ENCODE measurements around the gene ELMOD3.
"Not testable (repeated sequence)": the region's sequence is repeated elsewhere in the genome, so short reads cannot be mapped to it uniquely, and the experiment has no call there.

ELMOD3 gene

DNA sequence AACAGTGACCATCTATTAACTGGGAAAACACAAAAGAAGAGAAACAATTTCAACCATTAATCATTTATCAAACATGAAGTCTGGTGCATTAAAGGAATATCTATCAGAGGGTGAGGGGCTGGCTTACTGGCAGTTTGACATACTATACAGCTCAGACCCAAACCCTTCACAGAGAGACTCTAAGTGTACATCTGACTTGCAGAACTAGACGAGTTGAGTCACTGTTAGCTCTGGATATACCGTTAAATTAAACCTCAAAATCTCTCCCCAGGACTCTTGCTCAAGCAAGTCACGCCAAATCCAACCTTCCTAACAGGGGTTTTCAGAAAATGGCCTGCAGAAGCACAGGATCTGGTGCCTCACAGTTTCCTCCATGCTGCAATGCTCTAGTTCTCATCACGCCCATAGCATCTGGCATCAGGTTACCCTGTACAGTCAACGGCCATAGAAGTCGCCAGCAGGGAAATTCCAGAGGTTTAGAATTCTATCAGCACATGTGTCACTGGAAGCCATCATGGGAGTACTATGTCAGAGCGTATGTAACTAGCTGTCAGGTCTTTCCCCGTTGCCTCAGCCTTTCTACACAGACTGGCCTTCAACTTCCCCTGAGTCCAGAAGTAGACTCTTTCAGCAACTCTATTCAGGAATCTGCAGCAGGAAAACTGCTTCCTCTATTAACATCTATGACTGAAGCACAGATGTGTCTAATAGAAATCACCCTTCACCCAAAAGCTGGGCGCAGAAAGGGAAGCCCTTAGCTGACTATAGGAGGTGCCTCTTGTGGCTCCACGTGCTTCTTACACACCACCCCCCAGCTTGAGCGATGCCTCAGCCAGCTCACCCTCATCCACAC is 36.1 kb upstream of the ELMOD3 start:
- H3K4me1 ChIP-seq (ENCODE audit: control insufficient read depth, insufficient read depth, low read length): no peaks in the 10 kb centered on the region
- no CpG with 5 or more reads among the region's 11 CpGs for whole genome bisulfite sequencing (ENCODE audit: insufficient coverage, insufficient read length)
- H3K27me3 ChIP-seq (ENCODE audit: control insufficient read depth, insufficient read depth, low read length): no peaks in the 10 kb centered on the region
- no peak for DNase-seq (ENCODE audit: low read depth, low spot score)
- no peak overlapping the region for H3K4me3 ChIP-seq (ENCODE audit: low read length)
- H3K9me3 ChIP-seq (ENCODE audit: control insufficient read depth, insufficient read depth, low read length): no peaks in the 10 kb centered on the region
- H3K27ac ChIP-seq (ENCODE audit: low read length): no peak overlapping the region
- H3K36me3 ChIP-seq (ENCODE audit: control insufficient read depth, insufficient read depth, low read length): no peaks in the 10 kb centered on the region; the same call in 1 of the 2 replicates

DNA sequence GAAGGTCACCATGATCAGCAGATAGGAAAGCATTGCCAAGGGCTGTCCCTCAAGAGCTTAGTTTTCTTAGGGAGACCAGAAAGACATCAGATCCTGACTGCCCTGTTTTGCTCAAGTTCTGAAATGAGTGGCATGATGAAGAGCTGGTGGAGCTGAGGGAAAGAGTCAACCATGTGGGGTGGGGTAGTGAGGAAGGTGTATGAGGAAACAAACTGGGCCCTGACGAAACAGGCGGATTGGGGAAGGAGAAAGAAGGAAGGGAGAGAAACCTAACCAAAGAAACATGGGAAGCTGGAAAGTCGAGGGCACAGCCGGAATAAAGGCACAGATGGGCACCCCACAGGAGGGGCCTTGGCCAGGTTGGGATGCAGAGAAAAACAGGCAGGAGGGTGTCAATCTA is 34.8 kb upstream of the ELMOD3 start:
- DNase-seq (ENCODE audit: low read depth, low spot score): no peak
- Histone ChIP-seq H3K27me3 (ENCODE audit: control insufficient read depth, insufficient read depth, low read length) (no peaks in the 10 kb centered on the region), H3K9me3 (ENCODE audit: control insufficient read depth, insufficient read depth, low read length) (no peaks in the 10 kb centered on the region), H3K27ac (ENCODE audit: low read length) (no peak overlapping the region), H3K4me1 (ENCODE audit: control insufficient read depth, insufficient read depth, low read length) (no peaks in the 10 kb centered on the region), H3K36me3 (ENCODE audit: control insufficient read depth, insufficient read depth, low read length) (peaks cover 7% of the 10 kb centered on the region; the same call in 1 of the 2 replicates), H3K4me3 (ENCODE audit: low read length) (no peak overlapping the region)
- WGBS (ENCODE audit: insufficient coverage, insufficient read length): no CpG with 5 or more reads among the region's 4 CpGs

DNA sequence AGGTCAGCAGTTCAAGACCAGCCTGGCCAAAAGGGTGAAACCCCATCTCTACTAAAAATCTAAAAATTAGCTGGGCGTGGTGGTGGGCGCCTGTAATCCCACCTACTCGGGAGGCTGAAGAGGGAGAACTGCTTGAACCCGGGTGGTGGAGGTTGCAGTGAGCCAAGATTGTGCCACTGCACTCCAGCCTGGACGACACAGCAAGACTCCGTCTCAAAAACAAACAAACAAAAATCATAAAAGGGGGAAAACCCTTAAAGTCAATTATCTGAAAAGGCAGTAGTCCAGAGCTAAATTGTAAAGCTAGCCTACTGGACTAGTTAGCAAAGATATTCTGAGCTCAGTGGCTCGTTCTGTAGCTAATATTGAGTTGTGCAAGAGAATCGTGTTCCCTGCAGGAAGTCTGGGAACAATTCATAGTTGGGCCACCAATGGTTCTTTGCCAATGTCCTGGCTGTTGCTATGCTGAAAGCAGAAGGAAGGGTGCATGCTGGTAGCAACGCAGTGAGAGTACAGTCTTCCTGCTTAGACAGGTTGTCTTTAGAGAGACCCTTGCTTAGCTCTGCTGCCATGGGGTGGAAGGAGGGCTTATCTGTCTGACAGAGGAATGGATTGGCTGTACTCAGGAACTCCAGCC is 31.1 kb upstream of the ELMOD3 start:
- peaks cover 7% of the 10 kb centered on the region; the same call in 1 of the 2 replicates for H3K36me3 ChIP-seq (ENCODE audit: control insufficient read depth, insufficient read depth, low read length)
- no peak for DNase-seq (ENCODE audit: low read depth, low spot score)
- no peaks in the 10 kb centered on the region for H3K9me3 ChIP-seq (ENCODE audit: control insufficient read depth, insufficient read depth, low read length)
- H3K4me1 ChIP-seq (ENCODE audit: control insufficient read depth, insufficient read depth, low read length): no peaks in the 10 kb centered on the region
- no peak overlapping the region for H3K27ac ChIP-seq (ENCODE audit: low read length)
- no peak overlapping the region for H3K4me3 ChIP-seq (ENCODE audit: low read length)
- WGBS (ENCODE audit: insufficient coverage, insufficient read length): no CpG with 5 or more reads among the region's 9 CpGs
- H3K27me3 ChIP-seq (ENCODE audit: control insufficient read depth, insufficient read depth, low read length): no peaks in the 10 kb centered on the region

- H3K27ac ChIP-seq (ENCODE audit: low read length); H3K4me1 ChIP-seq (ENCODE audit: control insufficient read depth, insufficient read depth, low read length); H3K4me3 ChIP-seq (ENCODE audit: low read length); DNase-seq (ENCODE audit: low read depth, low spot score); H3K9me3 ChIP-seq (ENCODE audit: control insufficient read depth, insufficient read depth, low read length); H3K36me3 ChIP-seq (ENCODE audit: control insufficient read depth, insufficient read depth, low read length); H3K27me3 ChIP-seq (ENCODE audit: control insufficient read depth, insufficient read depth, low read length): not testable (repeated sequence)
- WGBS (ENCODE audit: insufficient coverage, insufficient read length): no CpG with 5 or more reads among the region's 11 CpGs
Observed at GRCh38 chr2:85323988-85324367, 30.6 kb upstream of the ELMOD3 start.

DNA sequence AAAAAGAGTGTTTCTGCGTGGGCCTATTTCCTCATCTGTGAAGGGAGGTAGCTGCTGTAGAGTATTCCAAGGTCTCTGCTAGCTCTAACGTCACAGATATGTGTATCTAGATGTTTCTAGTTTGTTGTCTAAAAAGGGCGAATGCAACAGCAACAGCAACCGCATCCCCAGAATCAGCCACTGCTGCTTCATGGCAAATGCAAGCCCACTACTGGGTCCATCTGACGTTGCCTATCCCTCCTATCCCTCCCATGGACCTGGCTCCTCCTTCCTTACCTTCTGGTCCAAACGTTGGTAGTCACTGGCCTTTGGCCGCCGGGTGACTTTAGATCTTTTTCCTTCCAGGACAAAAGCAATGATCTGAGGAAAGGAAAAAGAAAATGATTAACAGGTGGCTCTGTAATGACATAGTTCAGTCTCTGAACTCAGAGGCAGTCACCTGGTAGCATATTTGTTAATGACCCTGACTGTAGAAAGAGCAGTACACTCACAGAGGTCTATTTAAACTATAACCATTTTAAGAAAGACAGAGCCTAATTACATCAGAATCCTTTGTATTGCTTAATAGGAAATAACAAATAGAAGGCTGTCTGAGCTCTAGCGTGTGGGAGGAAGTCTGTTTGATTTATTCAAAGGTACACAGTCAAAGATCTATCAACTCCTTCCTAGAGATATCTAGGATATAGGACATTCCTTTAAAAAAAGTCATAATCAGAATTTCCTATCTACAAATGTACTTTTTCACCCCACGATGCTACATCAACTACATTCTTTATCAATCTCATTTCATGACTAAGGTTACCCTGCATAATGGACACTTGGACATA is 29.7 kb upstream of the ELMOD3 start:
- H3K9me3 ChIP-seq (ENCODE audit: control insufficient read depth, insufficient read depth, low read length): no peaks in the 10 kb centered on the region
- H3K4me1 ChIP-seq (ENCODE audit: control insufficient read depth, insufficient read depth, low read length): no peaks in the 10 kb centered on the region
- WGBS (ENCODE audit: insufficient coverage, insufficient read length): 100% methylated on average over 1 of the region's 10 CpGs
- no peak for DNase-seq (ENCODE audit: low read depth, low spot score)
- peaks cover 7% of the 10 kb centered on the region; the same call in 1 of the 2 replicates for H3K36me3 ChIP-seq (ENCODE audit: control insufficient read depth, insufficient read depth, low read length)
- H3K27me3 ChIP-seq (ENCODE audit: control insufficient read depth, insufficient read depth, low read length): no peaks in the 10 kb centered on the region
- no peak overlapping the region for H3K27ac ChIP-seq (ENCODE audit: low read length)
- no peak overlapping the region for H3K4me3 ChIP-seq (ENCODE audit: low read length)

- no peak overlapping the region for H3K27ac ChIP-seq (ENCODE audit: low read length)
- no peak overlapping the region for H3K4me3 ChIP-seq (ENCODE audit: low read length)
- no peaks in the 10 kb centered on the region for H3K27me3 ChIP-seq (ENCODE audit: control insufficient read depth, insufficient read depth, low read length)
- no peaks in the 10 kb centered on the region for H3K4me1 ChIP-seq (ENCODE audit: control insufficient read depth, insufficient read depth, low read length)
- no CpG with 5 or more reads among the region's 9 CpGs for WGBS (ENCODE audit: insufficient coverage, insufficient read length)
- peaks cover 7% of the 10 kb centered on the region; the same call in 1 of the 2 replicates for H3K36me3 ChIP-seq (ENCODE audit: control insufficient read depth, insufficient read depth, low read length)
- no peak for DNase-seq (ENCODE audit: low read depth, low spot score)
- H3K9me3 ChIP-seq (ENCODE audit: control insufficient read depth, insufficient read depth, low read length): no peaks in the 10 kb centered on the region
Observed at GRCh38 chr2:85325466-85325811, 29.1 kb upstream of the ELMOD3 start.

DNA sequence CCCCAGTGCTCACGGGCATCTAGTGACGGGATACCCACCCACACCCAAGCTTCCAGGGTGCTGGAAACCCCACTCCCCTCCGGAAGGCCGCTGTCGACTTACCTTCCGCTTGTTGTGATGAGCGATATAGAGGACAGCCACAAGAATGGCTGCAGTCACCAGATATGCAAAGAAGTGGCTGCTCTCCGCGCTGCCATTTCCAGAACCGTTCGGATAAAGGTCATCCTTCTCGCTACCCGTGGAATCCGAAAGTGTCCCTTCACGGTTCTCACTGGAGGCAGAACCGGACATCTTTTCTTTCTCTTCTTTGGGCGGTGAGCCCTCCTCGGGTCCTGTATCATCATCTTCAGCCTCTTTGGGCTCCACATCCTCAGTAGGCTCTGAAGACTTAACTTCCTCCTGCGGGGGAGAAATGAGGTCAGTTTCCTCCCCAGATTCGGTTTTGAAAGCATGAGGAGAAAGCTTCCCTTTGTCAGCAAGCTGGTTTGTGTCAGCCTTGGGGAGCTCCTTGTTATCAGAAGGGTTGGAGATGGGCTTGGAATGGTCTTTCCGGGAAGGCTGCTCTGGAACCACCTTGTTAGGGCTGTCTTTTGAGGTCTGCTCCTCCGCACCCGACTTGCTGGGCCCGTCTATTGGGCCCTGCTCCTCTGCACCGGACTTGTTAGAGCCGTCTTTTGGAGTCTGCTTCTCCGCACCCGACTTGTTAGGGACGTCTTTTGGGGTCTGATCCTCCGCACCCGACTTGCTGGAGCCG is 28.0 kb upstream of the ELMOD3 start:
- Histone ChIP-seq H3K4me3 (ENCODE audit: low read length) (peak overlapping the region; percentile 60; the same call in 1 of the 2 replicates), H3K36me3 (ENCODE audit: control insufficient read depth, insufficient read depth, low read length) (peaks cover 7% of the 10 kb centered on the region; the same call in 1 of the 2 replicates), H3K9me3 (ENCODE audit: control insufficient read depth, insufficient read depth, low read length) (no peaks in the 10 kb centered on the region), H3K27ac (ENCODE audit: low read length) (no peak overlapping the region), H3K4me1 (ENCODE audit: control insufficient read depth, insufficient read depth, low read length) (no peaks in the 10 kb centered on the region), H3K27me3 (ENCODE audit: control insufficient read depth, insufficient read depth, low read length) (no peaks in the 10 kb centered on the region)
- no CpG with 5 or more reads among the region's 32 CpGs for WGBS (ENCODE audit: insufficient coverage, insufficient read length)
- DNase-seq (ENCODE audit: low read depth, low spot score): no peak

- peak overlapping the region; percentile 60 for H3K4me3 ChIP-seq (ENCODE audit: low read length)
- no peaks in the 10 kb centered on the region for H3K4me1 ChIP-seq (ENCODE audit: control insufficient read depth, insufficient read depth, low read length)
- H3K9me3 ChIP-seq (ENCODE audit: control insufficient read depth, insufficient read depth, low read length): no peaks in the 10 kb centered on the region
- H3K27me3 ChIP-seq (ENCODE audit: control insufficient read depth, insufficient read depth, low read length): no peaks in the 10 kb centered on the region
- no peak overlapping the region for H3K27ac ChIP-seq (ENCODE audit: low read length)
- DNase-seq (ENCODE audit: low read depth, low spot score): no peak
- peaks cover 7% of the 10 kb centered on the region; the same call in 1 of the 2 replicates for H3K36me3 ChIP-seq (ENCODE audit: control insufficient read depth, insufficient read depth, low read length)
- no CpG with 5 or more reads among the region's 41 CpGs for WGBS (ENCODE audit: insufficient coverage, insufficient read length)
Observed at GRCh38 chr2:85327160-85327821, 27.3 kb upstream of the ELMOD3 start.

DNA sequence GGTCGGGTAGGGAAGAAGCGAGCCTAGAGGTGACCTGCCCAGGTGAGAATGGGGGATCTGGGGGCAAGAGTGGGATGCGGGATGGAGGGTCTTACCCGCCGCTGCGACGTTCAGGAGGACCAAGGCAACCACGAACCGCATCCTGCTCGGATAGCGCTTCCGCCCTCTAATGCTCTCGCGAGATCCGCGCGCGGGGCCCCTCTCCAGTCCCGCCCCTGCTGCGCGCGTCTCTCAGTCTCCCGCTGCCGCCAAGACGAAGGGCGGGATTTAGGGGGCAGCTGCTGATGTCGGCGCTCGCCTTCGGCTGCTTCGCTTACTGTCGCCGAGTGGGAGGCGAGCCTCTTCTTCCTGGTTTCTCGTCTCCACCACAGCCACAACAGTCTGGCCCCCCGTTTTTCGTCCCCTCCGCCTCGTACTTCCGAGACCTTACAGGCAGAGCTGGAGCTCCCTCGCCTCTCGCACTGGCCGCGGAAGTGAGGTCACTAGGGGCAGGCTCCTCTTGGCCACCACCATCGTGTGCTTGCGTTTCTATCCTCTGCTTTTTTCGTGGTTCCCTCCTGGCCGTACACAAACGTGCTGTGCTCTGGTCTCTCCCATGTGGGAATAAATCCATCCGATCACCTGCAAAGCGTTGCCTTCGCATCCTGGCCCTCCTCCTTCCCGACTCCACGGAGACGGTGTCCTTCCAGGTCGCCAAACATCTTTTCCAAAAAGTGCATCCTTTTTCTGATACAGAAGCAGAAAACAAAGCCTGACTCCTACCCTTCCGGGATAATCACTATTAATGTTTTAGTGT is 26.5 kb upstream of the ELMOD3 start, which contains the start of gene TGOLN2:
TGOLN2 (minus strand) TSS at position 168 of the 796 bp plus-strand sequence; CDS start at position 141, 27 bp downstream.
- peak within 1 kb of the TSS; percentile 60 for H3K4me3 ChIP-seq (ENCODE audit: low read length)
- WGBS (ENCODE audit: insufficient coverage, insufficient read length): no CpG with 5 or more reads among the region's 57 CpGs
- H3K36me3 ChIP-seq (ENCODE audit: control insufficient read depth, insufficient read depth, low read length): peaks cover 7% of the 10 kb centered on the region; the same call in 1 of the 2 replicates
- no peaks in the 10 kb centered on the region for H3K4me1 ChIP-seq (ENCODE audit: control insufficient read depth, insufficient read depth, low read length)
- H3K9me3 ChIP-seq (ENCODE audit: control insufficient read depth, insufficient read depth, low read length): no peaks in the 10 kb centered on the region
- no peak within 1 kb of the TSS for H3K27ac ChIP-seq (ENCODE audit: low read length)
- H3K27me3 ChIP-seq (ENCODE audit: control insufficient read depth, insufficient read depth, low read length): no peaks in the 10 kb centered on the region
- peak; percentile 68 for DNase-seq (ENCODE audit: low read depth, low spot score)

Measured in iPS DF 6.9 (cell line).